Thyroid gland (tissue), 4 donors: Measurements from ENCODE around the gene LAMC1. TPM values are rescaled to one million over a fixed set of nuclear protein-coding genes. Genes with fewer than 3 reads are reported as not detected.

Source experiments
- DNase-seq, 2 donors: peaks; one replicate each; pipeline ENCODE4 v3.0.0-alpha.2; 2019
- H3K27ac ChIP-seq, 3 donors: fragments of 200-600 bp; sonication (generic); 1 replicate in 2 of 3; 2 replicates in 1 of 3; pipeline ENCODE4 v1.5.1; 2016 to 2019; ENCODE audit warnings: mild to moderate bottlenecking in 1 of 3, moderate library complexity in 1 of 3
- H3K27me3 ChIP-seq: fragments of 200-600 bp; sonication (generic); one replicate; pipeline ENCODE4 v1.5.1; 2019
- H3K36me3 ChIP-seq, 2 donors: fragments of 200-600 bp; sonication (generic); one replicate each; pipeline ENCODE4 v1.5.1; 2016 to 2019
- H3K4me1 ChIP-seq, 2 donors: fragments of 200-600 bp; sonication (generic); one replicate each; pipeline ENCODE4 v1.5.1; 2017 to 2019
- H3K4me3 ChIP-seq, 3 donors: fragments of 200-600 bp; sonication (generic); replicated peaks in 1 of 3; 1 replicate in 2 of 3; 2 replicates in 1 of 3; pipeline ENCODE4 v1.5.1; 2016; ENCODE audit warnings: mild to moderate bottlenecking in 1 of 3
- H3K9me3 ChIP-seq: fragments of 200-600 bp; sonication (generic); one replicate; pipeline ENCODE4 v1.5.1; 2017
- POLR2A ChIP-seq, 2 donors: fragments of 450-650 bp; IDR thresholded peaks; one replicate each; pipeline ENCODE4 v1.6.1; 2017; ENCODE audit warnings: antibody characterized with exemption in 2 of 2, mild to moderate bottlenecking in 2 of 2, moderate library complexity in 1 of 2
- WGBS, 2 donors: methylation state at CpG; one replicate each; pipeline ENCODE4 v1.1.5; 2017; 5-methylcytosine and 5-hydroxymethylcytosine counted together
- intact Hi-C: fragments of 100-400 bp; cut with DNase I; formaldehyde crosslinking; loops from one replicate; pipeline ENCODE4 v1.15.1; 2023
- total RNA-seq, 4 donors: library from RNA; depleted of rRNA; stranded (reverse); fragments of >200 nt; gene quantifications; one replicate each; pipeline ENCODE4 v1.2.3, GENCODE V29; 2016
- TF ChIP-seq, protein P1 (sequence below), 6 experiments: fragments of 200-600 bp in 3 of 6; fragments of 450-650 bp in 3 of 6; sonication (generic) in 3 of 6; IDR thresholded peaks; one replicate each; pipeline ENCODE4 v1.5.1; 2016 to 2019; ENCODE audit warnings: antibody characterized with exemption in 6 of 6, mild to moderate bottlenecking in 2 of 6, inconsistent platforms in 1 of 6, moderate library complexity in 1 of 6

Gene LAMC1
- total RNA-seq, 4 donors from 2014 or later = 150 to 213 (median 174) TPM

- peak; percentile 58 to 77 for DNase-seq
- Histone ChIP-seq H3K27me3 (no peaks in the 10 kb centered on the region), H3K36me3 (no peaks in the 10 kb centered on the region), H3K4me1 (peaks cover 11 to 15% of the 10 kb centered on the region in 2 donors), H3K4me3 (no peak overlapping the region), H3K27ac (no peak overlapping the region), H3K9me3 (no peaks in the 10 kb centered on the region)
- TF ChIP-seq POLR2A (IDR thresholded peaks at IDR 0.05) = no peak
- TF ChIP-seq, protein P1, sequence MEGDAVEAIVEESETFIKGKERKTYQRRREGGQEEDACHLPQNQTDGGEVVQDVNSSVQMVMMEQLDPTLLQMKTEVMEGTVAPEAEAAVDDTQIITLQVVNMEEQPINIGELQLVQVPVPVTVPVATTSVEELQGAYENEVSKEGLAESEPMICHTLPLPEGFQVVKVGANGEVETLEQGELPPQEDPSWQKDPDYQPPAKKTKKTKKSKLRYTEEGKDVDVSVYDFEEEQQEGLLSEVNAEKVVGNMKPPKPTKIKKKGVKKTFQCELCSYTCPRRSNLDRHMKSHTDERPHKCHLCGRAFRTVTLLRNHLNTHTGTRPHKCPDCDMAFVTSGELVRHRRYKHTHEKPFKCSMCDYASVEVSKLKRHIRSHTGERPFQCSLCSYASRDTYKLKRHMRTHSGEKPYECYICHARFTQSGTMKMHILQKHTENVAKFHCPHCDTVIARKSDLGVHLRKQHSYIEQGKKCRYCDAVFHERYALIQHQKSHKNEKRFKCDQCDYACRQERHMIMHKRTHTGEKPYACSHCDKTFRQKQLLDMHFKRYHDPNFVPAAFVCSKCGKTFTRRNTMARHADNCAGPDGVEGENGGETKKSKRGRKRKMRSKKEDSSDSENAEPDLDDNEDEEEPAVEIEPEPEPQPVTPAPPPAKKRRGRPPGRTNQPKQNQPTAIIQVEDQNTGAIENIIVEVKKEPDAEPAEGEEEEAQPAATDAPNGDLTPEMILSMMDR (IDR thresholded peaks at IDR 0.05) = peak in 3 of 6 experiments; percentile 32 to 43 (median 40)
- intact Hi-C loops = no loop called here
- WGBS, 2 donors = 24 to 28% methylated on average over 1 of the region's 1 CpG
Observed at GRCh38 chr1:183019860-183020259, 3.4 kb upstream of the LAMC1 start.

DNA sequence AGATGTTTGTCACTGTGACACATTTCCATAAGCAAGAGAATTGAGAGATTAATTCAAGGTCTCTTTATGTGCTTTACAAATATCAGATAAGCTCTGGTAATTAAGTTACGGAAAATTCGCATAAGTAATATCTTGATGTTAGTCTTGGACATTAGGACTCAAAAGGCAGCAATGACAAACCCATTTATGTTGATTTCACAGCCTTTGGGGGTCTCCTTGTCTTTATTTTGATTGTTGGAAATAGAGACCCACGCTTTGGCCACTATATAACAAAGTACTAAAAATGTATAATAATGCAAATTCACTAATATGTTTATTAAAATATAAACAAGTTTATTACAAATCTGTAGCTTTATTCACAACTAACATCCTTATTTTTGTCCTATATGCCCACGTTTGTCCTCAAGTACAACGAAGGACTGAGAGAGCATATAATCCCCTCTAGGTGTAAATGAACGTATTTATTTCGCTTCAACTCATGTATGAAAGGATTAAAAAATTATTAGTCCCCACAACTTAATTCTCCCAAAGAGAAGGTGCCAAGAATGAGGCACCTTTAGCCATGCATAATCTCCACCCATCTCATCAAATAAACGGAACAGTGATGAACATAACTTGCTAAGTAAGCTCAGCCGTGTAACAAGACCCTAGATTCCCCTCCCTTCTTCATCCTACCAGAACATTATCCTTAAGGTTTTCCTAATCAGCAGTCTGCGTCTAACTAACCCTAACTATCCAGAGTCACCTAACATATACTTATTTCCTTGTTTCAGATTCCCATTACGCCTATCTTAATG is 1.6 kb upstream of the LAMC1 start:
- H3K27ac ChIP-seq = peak overlapping the region; percentile 100
- H3K36me3 ChIP-seq = no peaks in the 10 kb centered on the region
- 75 to 78% methylated on average over 11 of the region's 11 CpGs for WGBS, 2 donors
- H3K9me3 ChIP-seq = no peaks in the 10 kb centered on the region
- H3K4me3 ChIP-seq = peak overlapping the region in 1 of 3 donors; percentile 83
- no peaks in the 10 kb centered on the region for H3K27me3 ChIP-seq
- H3K4me1 ChIP-seq = peaks cover 16 to 25% of the 10 kb centered on the region in 2 donors
- TF ChIP-seq POLR2A (IDR thresholded peaks at IDR 0.05) = no peak
- TF ChIP-seq, protein P1 (IDR thresholded peaks at IDR 0.05) = no peak
- intact Hi-C loops = no loop called here
- DNase-seq = no peak

- Histone ChIP-seq H3K27ac (peak overlapping the region; percentile 100), H3K36me3 (no peaks in the 10 kb centered on the region), H3K27me3 (no peaks in the 10 kb centered on the region), H3K4me3 (peak overlapping the region; percentile 51 to 83 (median 66)), H3K9me3 (no peaks in the 10 kb centered on the region), H3K4me1 (peaks cover 24 to 34% of the 10 kb centered on the region in 2 donors)
- TF ChIP-seq, protein P1 (IDR thresholded peaks at IDR 0.05) = no peak
- peak in 1 of 2 donors; percentile 72 for TF ChIP-seq POLR2A (IDR thresholded peaks at IDR 0.05)
- intact Hi-C loops = no loop called here
- peak; percentile 85 to 91 for DNase-seq
- WGBS, 2 donors = 3 to 4% methylated on average over 35 to 45 of the region's 57 CpGs
Observed at GRCh38 chr1:183022202-183023145, 746 bp upstream of the LAMC1 start.

- TF ChIP-seq, protein P1 (IDR thresholded peaks at IDR 0.05) = peak in 4 of 6 experiments; percentile 46 to 69 (median 65)
- peak; percentile 11 to 70 for TF ChIP-seq POLR2A (IDR thresholded peaks at IDR 0.05)
- Histone ChIP-seq H3K27ac (peak overlapping the region; percentile 100), H3K36me3 (no peaks in the 10 kb centered on the region), H3K9me3 (no peaks in the 10 kb centered on the region), H3K27me3 (no peaks in the 10 kb centered on the region), H3K4me1 (peaks cover 35 to 45% of the 10 kb centered on the region in 2 donors), H3K4me3 (peak overlapping the region; percentile 40 to 83 (median 56))
- intact Hi-C loops = no loop called here
- WGBS, 2 donors = 0% methylated on average over 13 to 15 of the region's 68 CpGs
- DNase-seq = peak; percentile 87 to 89
Observed at GRCh38 chr1:183023601-183024316, 539 bp downstream of the LAMC1 start.
